Panc1 (cell line): ENCODE results near the gene METTL26. TPM values are rescaled to one million over a fixed set of nuclear protein-coding genes. Genes with fewer than 3 reads are reported as not detected.
A peak's percentile ranks its signal among the peaks of the same experiment; 100 is the strongest.

Source experiments
- ATAC-seq: fragments of 200-7000 bp; cut with Tn5 transposase; 2 replicates; pipeline ENCODE4 v1.9.1; 2020; ENCODE audit warnings: mild to moderate bottlenecking, moderate library complexity
- BruUV-seq: library from RNA; stranded (reverse); fragments of 400-500 nt; replicated peaks from 2 replicates; lab custom pipeline; 2021; lab: Mats Ljungman, UMichigan
- CTCF ChIA-PET: fragments of 300-600 bp; sonication (Branson Sonifier 250); formaldehyde crosslinking; loops from one replicate; lab custom pipeline; 2022; ENCODE audit warnings: antibody characterized with exemption; lab: Charles Lee
- POLR2A ChIA-PET: fragments of 300-600 bp; sonication (Branson Sonifier 250); formaldehyde crosslinking; loops from one replicate; lab custom pipeline; 2022; ENCODE audit warnings: antibody characterized with exemption; lab: Charles Lee
- DNase-seq: peaks from one replicate; pipeline ENCODE4 v3.0.0-alpha.2; 2010; ENCODE audit warnings: low read depth, low spot score
- H3K27ac ChIP-seq: 2 replicates; pipeline ENCODE4 v1.5.1; 2011; ENCODE audit warnings: mild to moderate bottlenecking, low read length, inconsistent platforms
- H3K27me3 ChIP-seq: fragments of 200-500 bp; sonication (Bioruptor generic); 2 replicates; pipeline ENCODE4 v1.6.0; 2014; ENCODE audit warnings: low read length, inconsistent platforms; ENCODE audit not compliant: control insufficient read depth, insufficient read depth
- H3K36me3 ChIP-seq: fragments of 200-500 bp; sonication (Bioruptor generic); 2 replicates; pipeline ENCODE4 v1.5.1; 2014; ENCODE audit warnings: inconsistent platforms, mild to moderate bottlenecking, low read length, moderate library complexity; ENCODE audit not compliant: control insufficient read depth, insufficient read depth
- H3K4me1 ChIP-seq: 2 replicates; pipeline ENCODE4 v1.5.1; 2011; ENCODE audit warnings: inconsistent platforms, mild to moderate bottlenecking, low read length, moderate library complexity; ENCODE audit not compliant: control insufficient read depth, insufficient read depth
- H3K4me3 ChIP-seq, 2 experiments: 2 replicates each; pipeline ENCODE4 v1.5.1; 2011 to 2012; ENCODE audit warnings: low read depth in 2 of 2, low read length in 2 of 2, mild to moderate bottlenecking in 2 of 2, inconsistent platforms in 1 of 2, moderate library complexity in 1 of 2
- H3K9me3 ChIP-seq: fragments of 200-500 bp; sonication (Bioruptor generic); 2 replicates; pipeline ENCODE4 v1.5.1; 2014; ENCODE audit warnings: low read depth, mild to moderate bottlenecking, inconsistent platforms, low read length, moderate library complexity; ENCODE audit not compliant: control insufficient read depth, insufficient read depth
- POLR2AphosphoS5 ChIP-seq: IDR thresholded peaks from 2 replicates; pipeline ENCODE4 v1.6.1; 2012; ENCODE audit warnings: mild to moderate bottlenecking, low read depth, low read length, moderate library complexity
- SIN3A ChIP-seq: IDR thresholded peaks from 2 replicates; pipeline ENCODE4 v1.6.1; 2012; ENCODE audit warnings: low read depth, mild to moderate bottlenecking, low read length, moderate library complexity, borderline replicate concordance; ENCODE audit not compliant: insufficient read depth
- TCF7L2 ChIP-seq: IDR thresholded peaks from 2 replicates; pipeline ENCODE4 v1.6.1; 2011; ENCODE audit warnings: mild to moderate bottlenecking, low read depth, low read length, inconsistent platforms
- in situ Hi-C: cut with HindIII; loops from 2 replicates; pipeline ENCODE4 v1.10.0; 2016; ENCODE audit warnings: low sequenced_read_pairs, low pct_unique_long_range_greater_than_20kb
- intact Hi-C: fragments of 100-400 bp; cut with micrococcal nuclease; formaldehyde crosslinking; loops from one replicate; pipeline ENCODE4 v1.10.0; 2022; ENCODE audit not compliant: unreplicated experiment
- total RNA-seq: library from RNA; stranded (reverse); gene quantifications from one replicate; pipeline ENCODE4 v1.2.1, GENCODE V29; 2021; ENCODE audit not compliant: unreplicated experiment
- TF ChIP-seq, protein P1 (sequence below): fragments of 450-650 bp; IDR thresholded peaks from 2 replicates; pipeline ENCODE4 v1.5.1; 2017; ENCODE audit warnings: mild to moderate bottlenecking
- TF ChIP-seq, protein P2 (sequence below), 2 experiments: IDR thresholded peaks; 2 replicates each; pipeline ENCODE4 v1.6.1; 2011 to 2012; ENCODE audit warnings: low read depth in 2 of 2, control low read depth in 1 of 2, low read length in 1 of 2, mild to moderate bottlenecking in 1 of 2, moderate library complexity in 1 of 2; ENCODE audit not compliant: insufficient read depth in 1 of 2

METTL26 gene
- total RNA-seq, 1 experiment from 2014 or later: 91.8 TPM

- no peaks in the 10 kb centered on the region for H3K9me3 ChIP-seq
- peaks cover 35% of the 10 kb centered on the region for H3K4me1 ChIP-seq
- no peaks in the 10 kb centered on the region for H3K36me3 ChIP-seq
- BruUV-seq: no TSS peak
- ATAC-seq (no peak), DNase-seq (no peak)
- POLR2A ChIA-PET: no interaction called here
- CTCF ChIA-PET: no interaction called here
- no peak overlapping the region; the same call in 1 of the 2 replicates for H3K27ac ChIP-seq
- H3K4me3 ChIP-seq: peak overlapping the region; percentile 59 to 76
- H3K27me3 ChIP-seq: no peaks in the 10 kb centered on the region
- TF ChIP-seq SIN3A: no peak
- no peak for TF ChIP-seq POLR2AphosphoS5
- TF ChIP-seq, protein P1, sequence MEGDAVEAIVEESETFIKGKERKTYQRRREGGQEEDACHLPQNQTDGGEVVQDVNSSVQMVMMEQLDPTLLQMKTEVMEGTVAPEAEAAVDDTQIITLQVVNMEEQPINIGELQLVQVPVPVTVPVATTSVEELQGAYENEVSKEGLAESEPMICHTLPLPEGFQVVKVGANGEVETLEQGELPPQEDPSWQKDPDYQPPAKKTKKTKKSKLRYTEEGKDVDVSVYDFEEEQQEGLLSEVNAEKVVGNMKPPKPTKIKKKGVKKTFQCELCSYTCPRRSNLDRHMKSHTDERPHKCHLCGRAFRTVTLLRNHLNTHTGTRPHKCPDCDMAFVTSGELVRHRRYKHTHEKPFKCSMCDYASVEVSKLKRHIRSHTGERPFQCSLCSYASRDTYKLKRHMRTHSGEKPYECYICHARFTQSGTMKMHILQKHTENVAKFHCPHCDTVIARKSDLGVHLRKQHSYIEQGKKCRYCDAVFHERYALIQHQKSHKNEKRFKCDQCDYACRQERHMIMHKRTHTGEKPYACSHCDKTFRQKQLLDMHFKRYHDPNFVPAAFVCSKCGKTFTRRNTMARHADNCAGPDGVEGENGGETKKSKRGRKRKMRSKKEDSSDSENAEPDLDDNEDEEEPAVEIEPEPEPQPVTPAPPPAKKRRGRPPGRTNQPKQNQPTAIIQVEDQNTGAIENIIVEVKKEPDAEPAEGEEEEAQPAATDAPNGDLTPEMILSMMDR: no peak
- TF ChIP-seq, protein P2, sequence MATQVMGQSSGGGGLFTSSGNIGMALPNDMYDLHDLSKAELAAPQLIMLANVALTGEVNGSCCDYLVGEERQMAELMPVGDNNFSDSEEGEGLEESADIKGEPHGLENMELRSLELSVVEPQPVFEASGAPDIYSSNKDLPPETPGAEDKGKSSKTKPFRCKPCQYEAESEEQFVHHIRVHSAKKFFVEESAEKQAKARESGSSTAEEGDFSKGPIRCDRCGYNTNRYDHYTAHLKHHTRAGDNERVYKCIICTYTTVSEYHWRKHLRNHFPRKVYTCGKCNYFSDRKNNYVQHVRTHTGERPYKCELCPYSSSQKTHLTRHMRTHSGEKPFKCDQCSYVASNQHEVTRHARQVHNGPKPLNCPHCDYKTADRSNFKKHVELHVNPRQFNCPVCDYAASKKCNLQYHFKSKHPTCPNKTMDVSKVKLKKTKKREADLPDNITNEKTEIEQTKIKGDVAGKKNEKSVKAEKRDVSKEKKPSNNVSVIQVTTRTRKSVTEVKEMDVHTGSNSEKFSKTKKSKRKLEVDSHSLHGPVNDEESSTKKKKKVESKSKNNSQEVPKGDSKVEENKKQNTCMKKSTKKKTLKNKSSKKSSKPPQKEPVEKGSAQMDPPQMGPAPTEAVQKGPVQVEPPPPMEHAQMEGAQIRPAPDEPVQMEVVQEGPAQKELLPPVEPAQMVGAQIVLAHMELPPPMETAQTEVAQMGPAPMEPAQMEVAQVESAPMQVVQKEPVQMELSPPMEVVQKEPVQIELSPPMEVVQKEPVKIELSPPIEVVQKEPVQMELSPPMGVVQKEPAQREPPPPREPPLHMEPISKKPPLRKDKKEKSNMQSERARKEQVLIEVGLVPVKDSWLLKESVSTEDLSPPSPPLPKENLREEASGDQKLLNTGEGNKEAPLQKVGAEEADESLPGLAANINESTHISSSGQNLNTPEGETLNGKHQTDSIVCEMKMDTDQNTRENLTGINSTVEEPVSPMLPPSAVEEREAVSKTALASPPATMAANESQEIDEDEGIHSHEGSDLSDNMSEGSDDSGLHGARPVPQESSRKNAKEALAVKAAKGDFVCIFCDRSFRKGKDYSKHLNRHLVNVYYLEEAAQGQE (IDR thresholded peaks at IDR 0.05; ENCODE audit: insufficient read depth in 1 of 2, low read depth in 2 of 2, low read length in 1 of 2): no peak
- TF ChIP-seq TCF7L2: no peak
- intact Hi-C loops: no loop called here
- in situ Hi-C loops: no loop called here
These were observed 1.1 kb downstream of the METTL26 start for GRCh38 chr16:634996-635395.

DNA sequence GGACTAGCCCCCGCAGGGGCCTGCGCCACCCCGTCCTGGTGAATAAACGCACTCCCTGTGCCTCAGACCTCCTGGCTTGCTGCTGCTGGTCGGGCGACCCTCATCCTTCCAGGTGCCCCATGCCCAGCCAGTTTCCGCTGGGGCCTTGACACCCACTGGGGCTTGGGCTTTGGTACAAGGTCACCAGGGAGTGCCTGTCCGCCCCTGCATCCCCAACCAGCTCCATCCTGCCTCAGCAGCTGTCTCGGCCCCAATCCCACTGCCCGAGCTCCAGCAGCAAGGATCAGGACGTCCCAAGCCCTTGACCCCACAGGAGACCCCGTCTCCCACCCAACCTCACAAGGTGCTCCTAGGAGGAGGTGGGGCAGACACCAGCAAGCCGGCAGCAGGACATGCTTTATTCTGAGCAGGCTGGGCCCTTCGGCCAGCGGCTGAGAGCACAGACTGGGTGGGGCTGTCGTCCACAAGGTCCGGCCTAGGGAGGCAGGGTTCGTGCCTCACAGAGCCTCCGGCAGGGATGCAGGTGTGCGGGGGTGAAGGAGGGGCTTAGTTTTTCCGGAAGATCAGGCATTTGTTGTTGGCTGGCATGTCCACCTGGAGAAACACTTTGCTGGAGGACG lies 1.9 kb downstream of the METTL26 start:
- CTCF ChIA-PET: no interaction called here
- no peaks in the 10 kb centered on the region for H3K36me3 ChIP-seq
- ATAC-seq (no peak), DNase-seq (no peak)
- no TSS peak for BruUV-seq
- POLR2A ChIA-PET: no interaction called here
- no peak overlapping the region for H3K4me3 ChIP-seq
- in situ Hi-C loops: no loop called here
- TF ChIP-seq, protein P1: no peak
- TF ChIP-seq, protein P2 (IDR thresholded peaks at IDR 0.05; ENCODE audit: insufficient read depth in 1 of 2, low read depth in 2 of 2, low read length in 1 of 2): no peak
- TF ChIP-seq SIN3A (no peak), TCF7L2 (no peak), POLR2AphosphoS5 (no peak)
- H3K27ac ChIP-seq: no peak overlapping the region
- peaks cover 43% of the 10 kb centered on the region for H3K4me1 ChIP-seq
- no peaks in the 10 kb centered on the region for H3K27me3 ChIP-seq
- no peaks in the 10 kb centered on the region for H3K9me3 ChIP-seq
- intact Hi-C loops: no loop called here
